ENCODE measurements around the gene CD80.

CD80 gene

GRCh38 chr3:119601154-119601553 is 41.7 kb upstream of the CD80 start:
- Histone ChIP-seq H2AFZ (peak overlapping the region; percentile 88), H3K4me3 (ENCODE audit: low read depth, low read length) (no peak overlapping the region), H3K4me2 (ENCODE audit: low read length) (no peak overlapping the region), H3K27ac (peak overlapping the region; percentile 67), H3K4me1 (peaks cover 31% of the 10 kb centered on the region), H3K36me3 (ENCODE audit: control insufficient read depth, insufficient read depth, low read length) (no peaks in the 10 kb centered on the region), H3K79me2 (no peaks in the 10 kb centered on the region), H3K9ac (no peak overlapping the region), H3K9me3 (ENCODE audit: control insufficient read depth, low read length) (no peaks in the 10 kb centered on the region), H3K27me3 (ENCODE audit: control insufficient read depth, insufficient read depth, low read length) (no peaks in the 10 kb centered on the region)
- TF ChIP-seq CTCF (IDR thresholded peaks at IDR 0.05), result no peak

- Histone ChIP-seq H3K9me3 (ENCODE audit: control insufficient read depth, low read length) (no peaks in the 10 kb centered on the region), H3K27me3 (ENCODE audit: control insufficient read depth, insufficient read depth, low read length) (no peaks in the 10 kb centered on the region), H2AFZ (peak overlapping the region; percentile 88), H3K79me2 (no peaks in the 10 kb centered on the region), H3K4me1 (peaks cover 33% of the 10 kb centered on the region), H3K4me3 (ENCODE audit: low read depth, low read length) (no peak overlapping the region), H3K4me2 (ENCODE audit: low read length) (no peak overlapping the region), H3K36me3 (ENCODE audit: control insufficient read depth, insufficient read depth, low read length) (no peaks in the 10 kb centered on the region), H3K27ac (peak overlapping the region; percentile 67), H3K9ac (no peak overlapping the region)
- TF ChIP-seq CTCF (IDR thresholded peaks at IDR 0.05), result peak; percentile 76
These were observed 41.3 kb upstream of the CD80 start for GRCh38 chr3:119600732-119601131.

GRCh38 chr3:119599558-119600174 is 40.3 kb upstream of the CD80 start:
- Histone ChIP-seq H3K27ac (peak overlapping the region; percentile 67), H3K4me3 (ENCODE audit: low read depth, low read length) (no peak overlapping the region)

GRCh38 chr3:119598410-119599098 is 39.1 kb upstream of the CD80 start:
- no peak overlapping the region for H3K4me2 ChIP-seq (ENCODE audit: low read length)
- no peak for TF ChIP-seq CTCF (IDR thresholded peaks at IDR 0.05)
- H3K27ac ChIP-seq, result peak overlapping the region; percentile 67
- H3K9me3 ChIP-seq (ENCODE audit: control insufficient read depth, low read length), result no peaks in the 10 kb centered on the region
- H2AFZ ChIP-seq, result peak overlapping the region; percentile 40
- no peaks in the 10 kb centered on the region for H3K36me3 ChIP-seq (ENCODE audit: control insufficient read depth, insufficient read depth, low read length)
- no peaks in the 10 kb centered on the region for H3K79me2 ChIP-seq
- no peak overlapping the region for H3K4me3 ChIP-seq (ENCODE audit: low read depth, low read length)
- H3K27me3 ChIP-seq (ENCODE audit: control insufficient read depth, insufficient read depth, low read length), result no peaks in the 10 kb centered on the region
- H3K4me1 ChIP-seq, result peaks cover 38% of the 10 kb centered on the region
- no peak overlapping the region for H3K9ac ChIP-seq

More at GRCh38 chr3:119599558-119600174, 40.3 kb upstream of the CD80 start:
- no peaks in the 10 kb centered on the region for H3K79me2 ChIP-seq
- H2AFZ ChIP-seq, result peak overlapping the region; percentile 88
- no peak for TF ChIP-seq CTCF (IDR thresholded peaks at IDR 0.05)
- no peak overlapping the region for H3K4me2 ChIP-seq (ENCODE audit: low read length)
- peaks cover 38% of the 10 kb centered on the region for H3K4me1 ChIP-seq
- no peaks in the 10 kb centered on the region for H3K9me3 ChIP-seq (ENCODE audit: control insufficient read depth, low read length)
- no peaks in the 10 kb centered on the region for H3K36me3 ChIP-seq (ENCODE audit: control insufficient read depth, insufficient read depth, low read length)
- H3K27me3 ChIP-seq (ENCODE audit: control insufficient read depth, insufficient read depth, low read length), result no peaks in the 10 kb centered on the region
- H3K9ac ChIP-seq, result no peak overlapping the region
